Osteoblast (primary cell): ENCODE data around the gene SLC30A5. TPM values are rescaled to one million over a fixed set of nuclear protein-coding genes. Genes with fewer than 3 reads are reported as not detected.
"Not testable (repeated sequence)": the region's sequence is repeated elsewhere in the genome, so short reads cannot be mapped to it uniquely, and the experiment has no call there.

ENCODE experiments used
- DNase-seq: peaks from one replicate; pipeline ENCODE4 v3.0.0; 2011; ENCODE audit warnings: low spot score, mixed read lengths; ENCODE audit not compliant: insufficient read length; ENCODE audit errors: missing footprints
- H2AFZ ChIP-seq: 2 replicates; pipeline ENCODE4 v1.6.0; 2011; ENCODE audit warnings: mild to moderate bottlenecking, low read length
- H3K27ac ChIP-seq: 2 replicates; pipeline ENCODE4 v1.5.1; 2011; ENCODE audit warnings: mild to moderate bottlenecking, low read depth, low read length, moderate library complexity
- H3K27me3 ChIP-seq: 2 replicates; pipeline ENCODE4 v1.6.0; 2012; ENCODE audit warnings: mild to moderate bottlenecking, control low read depth, inconsistent platforms, low read length, moderate library complexity; ENCODE audit not compliant: insufficient read depth
- H3K36me3 ChIP-seq: 2 replicates; pipeline ENCODE4 v1.5.1; 2011; ENCODE audit warnings: mild to moderate bottlenecking, low read length, control low read depth, moderate library complexity; ENCODE audit not compliant: insufficient read depth
- H3K4me1 ChIP-seq: 2 replicates; pipeline ENCODE4 v1.5.1; 2011; ENCODE audit warnings: mild to moderate bottlenecking, low read length, control low read depth, moderate library complexity; ENCODE audit not compliant: insufficient read depth
- H3K4me2 ChIP-seq: 2 replicates; pipeline ENCODE4 v1.6.0; 2011; ENCODE audit warnings: mild to moderate bottlenecking, low read length; ENCODE audit not compliant: insufficient read depth
- H3K4me3 ChIP-seq: fragments of 200-600 bp; sonication (generic); 3 replicates; pipeline ENCODE4 v1.5.1; 2012; ENCODE audit warnings: mild to moderate bottlenecking, low read length, inconsistent platforms; ENCODE audit not compliant: insufficient read depth
- H3K79me2 ChIP-seq: 2 replicates; pipeline ENCODE4 v1.6.0; 2012; ENCODE audit warnings: mild to moderate bottlenecking, low read length, control low read depth, inconsistent platforms; ENCODE audit not compliant: insufficient read depth
- H3K9me3 ChIP-seq: 2 replicates; pipeline ENCODE4 v1.5.1; 2011; ENCODE audit warnings: low read depth, low read length, control low read depth
- H4K20me1 ChIP-seq: 2 replicates; pipeline ENCODE4 v1.6.0; 2012; ENCODE audit warnings: mild to moderate bottlenecking, low read length, control low read depth; ENCODE audit not compliant: insufficient read depth
- CTCF ChIP-seq: IDR thresholded peaks from 2 replicates; pipeline ENCODE4 v1.5.1; 2011; ENCODE audit warnings: mild to moderate bottlenecking, low read depth, low read length, moderate library complexity; ENCODE audit errors: extremely low read depth
- total RNA-seq: library from RNA; depleted of rRNA; stranded (reverse); fragments of >200 nt; gene quantifications from 2 replicates; pipeline ENCODE4 v1.2.3, GENCODE V29; 2012

The SLC30A5 gene
- total RNA-seq, 1 donor, result 42.0 TPM

GRCh38 chr5:69083412-69083811 lies 10.4 kb upstream of the SLC30A5 start:
- TF ChIP-seq CTCF, result no peak
- Histone ChIP-seq H3K27ac (no peak overlapping the region), H3K9me3 (no peaks in the 10 kb centered on the region), H4K20me1 (no peaks in the 10 kb centered on the region), H3K4me3 (no peak overlapping the region), H3K36me3 (no peaks in the 10 kb centered on the region), H3K79me2 (no peaks in the 10 kb centered on the region), H3K4me2 (no peak overlapping the region), H3K27me3 (no peaks in the 10 kb centered on the region), H2AFZ (no peak overlapping the region), H3K4me1 (no peaks in the 10 kb centered on the region)
- no peak for DNase-seq

GRCh38 chr5:69084195-69084594 lies 9.6 kb upstream of the SLC30A5 start:
- H4K20me1 ChIP-seq, result no peaks in the 10 kb centered on the region
- no peak overlapping the region for H3K27ac ChIP-seq
- no peak overlapping the region for H3K4me2 ChIP-seq
- no peaks in the 10 kb centered on the region for H3K27me3 ChIP-seq
- H3K36me3 ChIP-seq, result no peaks in the 10 kb centered on the region
- no peaks in the 10 kb centered on the region for H3K9me3 ChIP-seq
- no peak overlapping the region for H3K4me3 ChIP-seq
- H3K4me1 ChIP-seq, result no peaks in the 10 kb centered on the region
- no peaks in the 10 kb centered on the region for H3K79me2 ChIP-seq
- H2AFZ ChIP-seq, result peak overlapping the region; percentile 72
- DNase-seq, result no peak
- TF ChIP-seq CTCF, result no peak

- Histone ChIP-seq H3K4me3 (no peak overlapping the region), H3K9me3 (no peaks in the 10 kb centered on the region), H3K27ac (no peak overlapping the region), H3K27me3 (no peaks in the 10 kb centered on the region), H2AFZ (no peak overlapping the region), H3K36me3 (no peaks in the 10 kb centered on the region), H3K4me2 (no peak overlapping the region), H4K20me1 (no peaks in the 10 kb centered on the region), H3K79me2 (no peaks in the 10 kb centered on the region), H3K4me1 (no peaks in the 10 kb centered on the region)
- DNase-seq, result no peak
- TF ChIP-seq CTCF, result no peak
Observed at GRCh38 chr5:69084903-69085302, 8.9 kb upstream of the SLC30A5 start.

- TF ChIP-seq CTCF, result no peak
- H3K27me3 ChIP-seq, result no peaks in the 10 kb centered on the region
Observed at GRCh38 chr5:69086206-69086605, 7.6 kb upstream of the SLC30A5 start.

GRCh38 chr5:69088006-69088405 lies 5.8 kb upstream of the SLC30A5 start:
- not testable (repeated sequence) for H3K27me3 ChIP-seq, H3K27ac ChIP-seq, DNase-seq

More at GRCh38 chr5:69086206-69086605, 7.6 kb upstream of the SLC30A5 start:
- no peak overlapping the region for H3K27ac ChIP-seq
- no peaks in the 10 kb centered on the region for H3K79me2 ChIP-seq
- no peak overlapping the region for H2AFZ ChIP-seq
- no peaks in the 10 kb centered on the region for H4K20me1 ChIP-seq
- H3K36me3 ChIP-seq, result no peaks in the 10 kb centered on the region
- DNase-seq, result no peak
- H3K4me1 ChIP-seq, result peaks cover 3% of the 10 kb centered on the region
- H3K4me3 ChIP-seq, result no peak overlapping the region
- no peak overlapping the region for H3K4me2 ChIP-seq
- no peaks in the 10 kb centered on the region for H3K9me3 ChIP-seq

More at GRCh38 chr5:69088006-69088405, 5.8 kb upstream of the SLC30A5 start:
- H3K4me1 ChIP-seq, H3K4me3 ChIP-seq, H3K9me3 ChIP-seq, H3K79me2 ChIP-seq, H3K4me2 ChIP-seq, H4K20me1 ChIP-seq, H3K36me3 ChIP-seq, H2AFZ ChIP-seq: not testable (repeated sequence)
